Activated CD4-positive, alpha-beta T cell treated with anti-CD3 and anti-CD28 coated beads, Interleukin-2, amount 50 U/mL, for 1 hour (primary cell): ENCODE results near the gene DOK6.

Source experiments
- DNase-seq: peaks from one replicate; pipeline ENCODE4 v3.0.0-alpha.2; 2020

The DOK6 gene

GRCh38 chr18:69444221-69444620, 43.5 kb downstream of the DOK6 start:
- no peak for DNase-seq

GRCh38 chr18:69447886-69448285, 47.2 kb downstream of the DOK6 start:
- no peak for DNase-seq

- DNase-seq, result no peak
These were observed 54.4 kb downstream of the DOK6 start for GRCh38 chr18:69455125-69455524.

GRCh38 chr18:69469444-69469919, 68.8 kb downstream of the DOK6 start:
- peak; percentile 17 for DNase-seq

GRCh38 chr18:69480460-69480859, 79.8 kb downstream of the DOK6 start:
- no peak for DNase-seq

GRCh38 chr18:69483574-69483973, 82.9 kb downstream of the DOK6 start:
- no peak for DNase-seq

GRCh38 chr18:69484699-69485396, 84.2 kb downstream of the DOK6 start:
- DNase-seq, result no peak

- DNase-seq, result no peak
These were observed 87.1 kb downstream of the DOK6 start for GRCh38 chr18:69487488-69488394.

GRCh38 chr18:69490072-69490471, 89.4 kb downstream of the DOK6 start:
- no peak for DNase-seq

- no peak for DNase-seq
These were observed 90.1 kb downstream of the DOK6 start for GRCh38 chr18:69490813-69491212.

- DNase-seq, result no peak
These were observed 90.9 kb downstream of the DOK6 start for GRCh38 chr18:69491576-69491975.

GRCh38 chr18:69492861-69493260, 92.2 kb downstream of the DOK6 start:
- DNase-seq, result no peak

- no peak for DNase-seq
These were observed 94.2 kb downstream of the DOK6 start for GRCh38 chr18:69494841-69495240.

GRCh38 chr18:69495338-69495737, 94.7 kb downstream of the DOK6 start:
- DNase-seq, result no peak

- no peak for DNase-seq
These were observed 95.3 kb downstream of the DOK6 start for GRCh38 chr18:69495841-69496533.

- DNase-seq, result no peak
These were observed 118.3 kb downstream of the DOK6 start for GRCh38 chr18:69518989-69519388.

- DNase-seq, result no peak
These were observed 122.9 kb downstream of the DOK6 start for GRCh38 chr18:69523582-69523981.

GRCh38 chr18:69528435-69528834, 127.7 kb downstream of the DOK6 start:
- no peak for DNase-seq

- DNase-seq, result no peak
These were observed 128.5 kb downstream of the DOK6 start for GRCh38 chr18:69529151-69529550.

- no peak for DNase-seq
These were observed 131.3 kb downstream of the DOK6 start for GRCh38 chr18:69531973-69532372.

- DNase-seq, result no peak
These were observed 136.5 kb downstream of the DOK6 start for GRCh38 chr18:69537183-69537582.

GRCh38 chr18:69538849-69539248, 138.2 kb downstream of the DOK6 start:
- DNase-seq, result no peak

- no peak for DNase-seq
These were observed 138.7 kb downstream of the DOK6 start for GRCh38 chr18:69539404-69539803.
